ENCODE data around the gene RPS3.

RPS3 gene

DNA sequence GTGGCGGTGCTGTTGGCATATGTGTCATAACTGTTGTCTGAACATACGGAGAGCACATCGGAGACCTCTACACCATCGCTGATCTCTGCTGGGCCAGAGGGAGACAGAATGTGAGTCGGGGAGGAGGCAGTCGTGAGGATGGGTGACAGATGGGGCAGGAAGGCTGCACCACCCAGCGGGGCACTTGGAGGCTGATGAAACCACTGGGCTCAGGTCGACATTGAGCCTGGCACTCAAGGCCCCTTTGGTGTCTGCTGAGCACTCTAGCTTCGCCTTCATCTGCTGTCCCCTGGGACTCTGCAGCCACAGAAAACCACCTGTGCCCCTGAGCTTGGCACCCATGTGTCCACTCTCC, 36.2 kb downstream of the RPS3 start:
- no peak for DNase-seq (ENCODE audit: low spot score)

GRCh38 chr11:75436806-75437205, 37.5 kb downstream of the RPS3 start:
- DNase-seq (ENCODE audit: low spot score), result no peak

DNA sequence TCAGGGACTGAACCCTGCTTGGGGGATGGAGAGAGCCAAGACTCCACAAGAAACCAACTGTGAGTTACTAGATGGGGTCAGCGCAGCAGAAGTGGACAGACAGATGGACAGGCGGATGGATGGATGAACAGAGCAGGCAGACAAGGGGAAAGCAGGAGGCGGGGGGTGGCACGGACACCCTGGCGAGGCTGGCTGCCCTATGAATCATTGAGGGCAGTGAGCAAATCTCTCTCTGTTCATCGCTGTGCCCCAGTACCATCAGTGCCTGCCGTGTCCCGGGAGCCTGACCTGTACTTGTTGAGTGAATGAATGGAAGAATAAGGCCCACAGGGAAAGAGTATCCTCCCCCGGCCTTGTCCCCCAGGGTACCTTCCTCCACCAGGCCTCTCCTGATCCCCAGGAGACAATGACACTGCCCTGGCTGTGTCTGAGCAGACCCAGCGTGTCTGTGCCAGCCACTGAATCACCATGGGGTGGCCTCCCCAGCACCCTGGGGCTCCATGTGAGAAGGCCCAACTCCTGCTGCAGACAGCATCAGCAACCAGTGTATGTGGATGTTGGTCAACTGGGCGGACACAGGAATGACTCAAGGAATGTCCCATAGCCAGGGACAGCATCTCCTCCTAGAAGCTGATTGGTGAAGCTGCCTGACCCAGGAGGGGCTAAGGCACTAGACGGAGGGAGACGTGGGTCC, 38.8 kb downstream of the RPS3 start:
- DNase-seq (ENCODE audit: low spot score), result no peak

GRCh38 chr11:75439026-75439425, 39.7 kb downstream of the RPS3 start:
- no peak for DNase-seq (ENCODE audit: low spot score)

DNA sequence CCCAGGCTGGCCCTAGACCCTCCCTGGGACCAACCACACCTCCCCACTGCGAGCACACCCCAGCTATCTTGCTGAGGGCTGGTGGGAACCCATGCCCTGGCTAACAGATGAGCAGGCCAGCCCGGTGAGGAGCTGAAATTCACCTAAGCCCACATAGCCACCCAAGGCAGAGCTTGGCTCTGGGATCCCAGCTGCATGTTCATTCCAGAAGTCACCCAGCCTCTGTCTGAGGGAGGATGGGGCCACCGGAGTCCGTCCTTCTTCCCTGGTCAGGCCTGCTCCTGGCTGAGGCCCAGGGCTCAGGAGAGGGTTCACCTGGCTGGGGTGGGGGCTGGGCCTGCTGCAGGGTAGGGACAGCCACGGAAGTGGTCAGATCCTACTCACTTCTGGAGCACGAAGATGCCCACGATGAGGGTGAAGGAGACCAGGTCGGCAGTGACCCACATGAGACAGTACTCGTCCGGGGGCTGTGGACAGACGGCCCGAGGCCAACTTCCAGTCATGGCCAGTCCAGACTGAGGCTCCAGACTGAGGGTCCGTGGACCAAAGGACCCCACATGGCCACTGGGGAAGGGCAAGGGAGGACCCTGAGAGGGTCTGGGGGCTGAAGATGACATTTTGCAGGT, 40.3 kb downstream of the RPS3 start:
- DNase-seq (ENCODE audit: low spot score), result no peak

DNA sequence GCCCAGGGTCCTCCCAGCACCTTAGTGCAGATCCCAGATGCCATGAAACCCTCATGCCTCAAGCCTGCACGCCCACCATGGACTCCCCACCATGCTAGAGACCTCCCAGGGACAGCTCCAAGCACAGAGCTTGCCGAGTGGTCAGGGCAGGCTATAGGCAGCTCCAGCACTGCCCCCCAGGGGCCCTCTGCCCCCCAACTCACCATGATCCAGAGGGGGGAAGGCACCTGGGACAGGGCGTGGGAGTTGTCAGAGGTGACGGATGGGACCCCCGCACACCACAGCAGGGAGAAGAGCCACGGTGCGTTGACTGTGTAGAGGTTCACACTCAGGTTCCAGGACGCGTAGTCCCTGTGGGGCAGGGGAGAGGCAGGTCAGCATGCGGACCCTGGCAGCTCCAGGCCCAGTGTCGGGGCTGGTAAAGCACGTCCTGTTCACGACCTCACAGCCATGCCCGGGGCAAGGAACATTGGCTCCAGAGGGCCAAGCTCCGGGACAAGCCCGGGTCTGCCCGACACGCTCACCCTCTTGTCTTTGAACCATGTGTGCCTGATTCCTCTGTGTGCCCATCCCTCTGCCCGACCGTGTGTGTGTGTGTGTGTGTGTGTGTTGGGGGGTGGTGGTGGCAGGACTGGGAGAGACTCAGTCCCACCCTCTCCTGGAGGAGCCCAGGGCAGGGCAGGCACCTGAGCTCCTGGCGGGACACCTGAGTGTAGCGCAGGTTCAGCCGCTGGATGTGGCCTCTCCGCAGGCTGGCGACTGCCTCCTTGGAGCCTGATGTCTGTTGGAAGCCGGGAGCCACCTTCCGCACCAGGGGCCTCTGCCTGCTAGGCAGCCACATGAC, 41.9 kb downstream of the RPS3 start:
- DNase-seq (ENCODE audit: low spot score), result no peak

- no peak for DNase-seq (ENCODE audit: low spot score)
Observed at GRCh38 chr11:75441804-75442132, 42.5 kb downstream of the RPS3 start.

GRCh38 chr11:75442161-75442885, 43.0 kb downstream of the RPS3 start:
- DNase-seq (ENCODE audit: low spot score), result no peak

- DNase-seq (ENCODE audit: low spot score), result no peak
Observed at GRCh38 chr11:75443043-75443442, 43.7 kb downstream of the RPS3 start.

DNA sequence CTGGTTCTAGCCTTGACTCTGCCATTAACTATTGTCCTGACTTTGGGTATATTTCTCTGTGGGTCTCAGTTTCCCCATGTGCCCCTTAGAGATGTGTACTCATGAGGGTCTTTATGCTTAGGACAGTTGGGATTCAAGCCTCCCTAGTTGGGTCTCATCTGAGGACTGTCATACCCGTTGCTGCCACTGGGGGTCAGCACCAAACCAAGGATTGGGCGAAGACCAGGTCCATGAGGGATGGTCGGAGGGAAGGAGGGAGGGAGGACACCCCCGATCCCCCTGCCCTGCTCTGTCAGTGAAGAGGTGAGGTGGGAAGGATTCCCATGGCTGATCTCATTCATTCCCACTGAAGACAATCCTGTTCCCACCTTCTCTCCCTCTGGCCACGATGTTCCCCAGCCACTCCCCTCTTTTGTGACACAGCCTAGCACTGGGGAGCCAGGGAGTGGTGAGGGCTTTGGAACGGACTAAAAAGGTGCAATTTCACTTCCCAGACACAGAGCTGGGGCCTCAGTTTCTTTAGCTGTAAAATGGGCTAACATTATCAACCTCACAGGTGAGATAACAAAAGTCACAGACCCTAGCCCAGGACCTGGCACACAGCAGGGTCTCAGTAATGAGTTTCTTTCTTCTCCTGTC, 46.1 kb downstream of the RPS3 start:
- DNase-seq (ENCODE audit: low spot score), result peak; percentile 70

DNA sequence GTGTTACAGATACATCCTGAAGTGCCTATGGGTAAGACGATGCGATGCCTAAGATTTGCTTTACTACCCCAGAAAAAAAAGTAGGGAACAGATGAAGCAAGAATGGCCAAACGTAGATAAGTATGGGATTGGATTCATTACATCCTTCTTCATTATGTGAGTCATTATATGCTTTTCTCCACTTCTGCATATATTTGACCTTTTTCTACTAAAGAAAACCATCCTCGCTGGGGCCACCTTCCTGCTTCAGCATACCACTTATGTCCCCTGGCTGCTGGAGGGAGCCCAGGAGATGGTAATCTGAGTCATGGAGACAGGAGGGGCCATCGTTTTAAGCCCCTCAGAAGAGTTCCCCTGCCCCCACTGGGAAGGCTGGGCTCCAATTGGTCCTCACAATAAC, 48.1 kb downstream of the RPS3 start:
- no peak for DNase-seq (ENCODE audit: low spot score)

DNA sequence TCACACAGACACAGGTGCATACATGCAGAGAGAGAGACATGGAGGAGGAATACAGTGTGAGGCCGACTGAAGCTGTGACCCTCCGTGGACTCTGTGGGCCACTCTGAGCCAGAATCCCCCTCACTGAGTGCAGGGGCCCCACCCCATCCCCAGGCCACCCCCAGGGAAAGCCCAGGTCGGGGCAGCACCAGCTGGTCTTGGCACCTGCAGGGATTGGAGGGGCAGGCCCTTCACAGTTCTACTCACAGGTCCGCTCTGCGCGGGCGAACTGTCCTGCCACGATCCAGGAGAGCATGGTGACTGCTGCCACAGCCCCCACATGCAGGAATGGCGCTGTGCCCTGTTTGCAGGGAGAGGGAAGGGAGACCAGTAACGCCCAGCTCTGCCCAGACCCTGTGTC, 50.0 kb downstream of the RPS3 start:
- DNase-seq (ENCODE audit: low spot score), result no peak

- no peak for DNase-seq (ENCODE audit: low spot score)
Observed at GRCh38 chr11:75449776-75450175, 50.5 kb downstream of the RPS3 start.

- DNase-seq (ENCODE audit: low spot score), result no peak
Observed at GRCh38 chr11:75450236-75450635, 50.9 kb downstream of the RPS3 start.

GRCh38 chr11:75450826-75451821, 51.8 kb downstream of the RPS3 start:
- DNase-seq (ENCODE audit: low spot score), result peak; percentile 16

GRCh38 chr11:75453916-75454655, 54.8 kb downstream of the RPS3 start:
- DNase-seq (ENCODE audit: low spot score), result no peak

- no peak for DNase-seq (ENCODE audit: low spot score)
Observed at GRCh38 chr11:75454987-75455386, 55.7 kb downstream of the RPS3 start.
